Left renal cortex interstitium (tissue), 4 donors: ENCODE data around the gene CD59. TPM values are rescaled to one million over a fixed set of nuclear protein-coding genes. Genes with fewer than 3 reads are reported as not detected.

Source experiments
- DNase-seq, 4 donors: peaks; one replicate each; pipeline ENCODE4 v3.0.0-alpha.2; 2013; ENCODE audit warnings: low read depth in 4 of 4, low spot score in 2 of 4, missing footprints in 1 of 4
- polyA plus RNA-seq, 4 donors: library from polyadenylated mRNA; unstranded; fragments of 120-200 nt; gene quantifications; one replicate each; pipeline ENCODE4 v1.2.1, GENCODE V29; 2013; ENCODE audit not compliant: insufficient read length in 4 of 4

Gene CD59, protein sequence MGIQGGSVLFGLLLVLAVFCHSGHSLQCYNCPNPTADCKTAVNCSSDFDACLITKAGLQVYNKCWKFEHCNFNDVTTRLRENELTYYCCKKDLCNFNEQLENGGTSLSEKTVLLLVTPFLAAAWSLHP
- 100 to 1,000 TPM; 210 to 333 (median 247) TPM for polyA plus RNA-seq

DNA sequence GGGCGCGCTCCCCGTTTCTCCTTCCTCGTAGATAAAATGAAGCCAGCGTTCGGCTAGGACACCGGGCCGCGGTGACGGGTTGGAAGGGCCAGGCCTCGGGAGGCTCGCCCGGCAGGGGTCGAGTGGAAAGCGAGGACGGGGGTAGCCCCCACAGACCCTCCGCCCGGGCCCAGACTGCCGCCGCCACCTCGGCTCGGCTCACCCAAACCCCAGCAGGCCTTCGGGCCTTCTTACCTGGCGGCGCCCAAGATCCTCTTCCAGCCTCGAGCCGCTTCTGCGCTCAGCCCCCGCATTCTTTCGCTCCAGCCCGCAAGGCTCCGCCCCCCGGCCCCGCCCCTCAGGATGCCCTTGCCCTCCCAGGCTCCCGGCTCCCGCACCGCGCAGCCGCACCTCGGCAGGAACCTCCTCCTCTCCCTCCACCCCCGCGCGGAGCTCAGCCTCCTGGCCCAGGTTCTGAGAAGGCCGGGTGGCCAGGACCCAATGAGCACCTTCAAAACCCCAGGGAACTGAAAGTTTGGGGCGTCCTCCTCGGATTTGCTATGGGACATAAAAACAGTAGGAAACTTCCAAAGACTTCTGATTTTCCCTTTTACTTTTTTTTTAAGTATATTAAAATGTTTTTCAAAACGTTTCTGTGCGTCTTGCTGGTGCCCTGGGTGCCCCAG lies at the start of gene CD59:
TSS of gene CD59 (minus strand) at position 276 of the 665 bp plus-strand sequence. CDS start 13,978 bp downstream, outside the sequence.
- DNase-seq: peak; percentile 64 to 88 (median 78)

DNA sequence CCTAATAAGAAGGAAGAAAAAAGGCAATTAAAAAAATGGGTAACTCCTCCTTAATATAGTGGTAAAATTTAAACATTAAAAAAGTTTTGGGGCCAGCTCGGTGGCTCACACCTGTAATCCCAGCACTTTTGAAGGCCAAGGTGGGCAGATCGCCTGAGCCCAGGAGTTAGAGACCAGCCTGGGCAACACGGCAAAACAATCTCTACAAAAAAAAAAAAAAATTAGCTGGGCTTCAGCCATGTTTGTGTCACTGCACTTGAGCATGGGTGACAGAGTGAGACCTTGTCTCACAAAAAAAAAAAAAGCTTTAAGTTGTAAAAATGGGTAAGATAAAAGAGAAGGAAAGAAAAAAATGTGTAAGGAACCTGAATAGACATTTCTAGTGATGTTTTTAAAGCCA lies 49.4 kb upstream of the CD59 start:
- no peak for DNase-seq

DNA sequence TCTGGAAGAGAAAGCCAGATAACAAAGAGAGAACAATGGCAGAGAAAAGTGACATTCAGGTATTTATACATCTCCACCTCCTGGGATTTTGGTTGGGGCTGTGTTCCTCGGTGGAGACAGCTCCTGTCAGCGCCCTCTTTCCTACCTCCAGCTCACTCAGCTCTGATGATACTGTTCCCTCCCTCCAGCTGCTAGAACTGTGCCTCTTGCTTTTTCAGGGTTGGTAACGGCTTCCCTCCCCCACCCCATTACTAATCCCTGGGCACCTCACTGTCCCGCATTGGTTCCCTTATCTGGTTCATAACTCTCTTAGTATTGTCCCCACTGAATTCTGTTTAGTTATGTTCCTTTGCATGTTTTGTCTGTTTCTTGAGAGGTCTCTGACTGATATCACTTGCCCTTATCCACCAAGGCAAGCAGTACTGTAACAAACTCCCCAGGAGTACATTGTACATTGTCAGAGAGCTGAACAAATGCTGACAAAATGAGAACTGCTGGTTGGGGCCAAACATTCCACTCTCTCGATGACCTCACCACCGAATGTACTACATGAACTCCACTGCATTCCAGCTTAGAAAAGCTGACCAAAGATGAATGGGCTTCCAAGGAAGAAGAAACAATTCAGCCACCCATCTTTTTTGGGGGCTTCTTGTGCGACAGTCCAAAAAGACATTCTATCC lies 43.8 kb upstream of the CD59 start:
- no peak for DNase-seq

DNA sequence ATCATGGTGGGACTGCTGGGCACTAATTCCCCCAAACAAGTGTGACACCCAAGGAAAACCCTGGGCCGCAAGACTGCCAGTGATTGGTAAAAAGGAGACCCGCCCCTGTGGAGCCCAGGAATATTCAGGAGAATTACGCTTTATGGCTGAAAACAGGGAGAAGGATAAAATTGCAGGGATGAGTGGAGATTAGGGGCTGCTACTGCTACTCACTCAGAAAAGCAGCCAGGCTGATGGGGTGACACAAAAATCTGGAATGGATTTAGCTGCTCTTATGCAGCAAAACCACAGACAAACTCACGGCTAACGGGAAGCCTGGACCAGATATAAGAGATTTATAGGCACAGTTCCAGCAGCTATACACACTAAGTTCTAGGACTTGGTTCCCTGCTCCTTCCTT lies 42.5 kb upstream of the CD59 start:
- DNase-seq: no peak

DNA sequence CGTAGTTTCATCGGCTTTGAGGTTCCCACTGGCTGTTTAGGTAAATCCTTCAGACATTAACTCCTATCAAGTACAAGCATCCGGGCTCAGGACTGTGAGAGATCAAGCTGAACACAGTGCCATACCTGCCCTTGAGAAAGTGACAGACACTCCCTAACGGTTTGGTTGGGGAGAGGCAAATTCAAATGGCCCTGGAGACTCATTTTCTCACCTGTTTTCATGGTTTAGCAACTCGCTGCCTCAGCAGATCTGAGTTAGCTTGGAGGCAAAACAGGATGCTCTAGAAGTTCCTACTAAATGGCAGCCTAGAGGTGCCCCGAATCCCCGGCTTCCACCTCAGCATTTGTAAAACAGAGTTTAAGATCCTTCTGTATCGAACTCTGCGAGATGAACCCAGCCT lies 41.7 kb upstream of the CD59 start:
- no peak for DNase-seq

DNA sequence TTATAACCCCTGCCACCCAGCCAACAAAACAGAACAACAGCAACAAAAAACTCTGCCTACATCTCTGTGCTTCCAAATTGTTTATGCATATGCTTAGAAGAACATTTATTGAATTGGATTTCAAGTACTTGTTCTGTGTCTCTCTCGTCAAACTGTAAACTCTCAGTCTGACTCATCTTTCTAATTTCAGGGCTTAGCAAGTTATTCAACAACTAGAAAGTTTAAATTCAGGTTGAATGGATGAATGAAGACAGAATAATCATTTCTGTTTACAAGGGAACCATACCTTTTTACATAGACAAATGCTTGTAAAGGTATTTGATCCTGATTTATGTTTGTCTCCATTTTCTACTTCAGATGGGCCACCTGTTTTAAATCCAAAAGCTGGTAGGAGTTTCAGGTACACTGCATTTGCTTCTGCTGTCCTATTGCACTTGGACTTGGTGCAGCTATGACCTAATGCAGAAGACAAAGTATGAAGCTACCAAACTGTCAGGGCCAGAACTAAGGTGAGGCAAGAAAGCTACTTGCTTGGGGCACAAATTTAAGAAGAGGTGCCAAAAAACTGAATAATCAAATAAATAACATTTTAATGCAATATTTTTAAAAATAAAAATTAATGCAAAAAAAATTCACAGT lies 39.7 kb upstream of the CD59 start:
- no peak for DNase-seq

DNA sequence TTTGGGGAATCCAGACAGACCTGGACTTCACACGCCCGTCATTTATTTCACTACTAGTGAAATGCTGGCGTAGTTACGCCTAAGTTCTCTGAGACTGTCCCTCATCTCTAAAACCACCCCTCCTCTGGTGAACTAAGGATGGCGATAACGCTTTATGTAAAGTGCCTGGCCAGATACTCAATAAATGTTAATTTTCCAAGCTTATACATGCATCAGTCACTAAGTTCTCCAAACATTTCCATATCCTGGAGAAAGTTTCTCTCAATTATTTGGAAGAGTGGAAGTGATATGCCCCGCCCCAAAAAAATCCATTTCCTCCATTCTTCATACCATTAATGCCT lies 39.2 kb upstream of the CD59 start:
- DNase-seq: no peak

DNA sequence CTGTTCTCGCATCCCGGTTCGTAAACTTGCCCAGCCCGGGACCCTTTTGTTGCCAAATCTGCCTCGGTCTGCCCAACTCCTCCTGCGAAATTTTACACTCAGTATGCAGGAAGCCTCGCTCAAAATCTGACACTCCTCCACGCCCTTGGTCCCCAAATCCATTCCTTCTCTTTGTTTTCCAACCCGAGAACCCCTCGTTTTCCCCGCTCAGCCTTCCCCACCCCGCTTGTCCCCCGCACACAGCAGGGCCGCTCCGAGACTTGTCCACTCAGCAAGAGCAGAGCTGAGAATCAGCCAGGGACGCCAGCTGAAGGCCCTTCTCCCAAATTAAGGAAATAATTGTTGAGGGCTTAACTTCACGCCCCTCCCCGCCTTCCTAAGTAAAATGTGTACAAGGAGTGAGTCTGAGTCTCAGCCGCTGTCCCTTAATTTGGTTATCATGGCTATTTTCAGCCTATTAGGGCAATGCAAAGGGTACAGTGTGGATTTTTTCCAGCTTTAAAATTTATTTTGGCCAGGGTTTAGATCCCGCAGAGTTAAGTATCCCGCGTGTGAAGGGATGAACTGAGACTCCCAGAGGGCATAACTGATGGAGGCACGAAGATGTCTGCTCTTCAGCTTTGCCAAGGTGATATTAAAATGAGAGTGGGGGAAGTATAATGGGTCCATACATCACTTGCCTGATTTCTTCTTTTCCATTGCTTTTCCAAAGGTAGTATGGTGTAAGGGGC lies 38.7 kb upstream of the CD59 start:
- no peak for DNase-seq

DNA sequence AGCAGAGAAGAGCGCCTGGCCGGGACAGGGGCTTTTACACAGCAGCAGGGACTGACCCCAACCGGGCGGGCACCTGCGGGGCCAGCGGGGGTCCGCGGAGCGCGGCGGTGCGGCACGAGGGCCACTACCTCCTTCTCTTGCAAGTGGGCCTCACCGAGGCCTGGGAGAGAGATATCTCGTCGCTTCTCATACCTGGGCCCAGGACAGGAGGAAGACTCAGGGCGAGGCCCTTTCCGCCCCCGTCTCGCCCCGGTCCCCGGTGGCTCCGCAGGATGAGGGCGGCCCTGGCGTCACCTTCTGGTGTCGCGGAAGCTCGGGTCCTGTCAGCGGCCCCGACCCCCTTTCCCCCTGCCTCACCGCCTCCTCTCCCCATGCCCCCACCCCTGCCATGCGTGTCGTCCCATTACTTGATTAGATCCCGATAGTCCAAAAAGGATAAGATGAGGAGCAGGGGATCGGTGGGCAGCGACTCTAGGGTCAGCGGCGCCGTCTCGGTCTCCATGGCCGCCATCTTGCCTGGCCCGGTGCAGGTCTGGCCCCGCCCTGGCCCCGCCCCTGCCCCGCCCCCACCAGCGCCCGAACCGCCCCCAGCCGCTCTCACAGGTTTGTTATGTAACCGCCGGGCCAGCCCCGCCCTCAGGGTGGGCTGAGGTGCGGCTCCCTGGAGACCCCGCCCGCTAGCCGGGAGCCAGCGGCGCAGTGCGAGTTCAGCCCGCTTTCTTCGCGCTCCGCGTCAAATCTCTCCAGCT lies 37.9 kb upstream of the CD59 start, which contains the start of gene FBXO3:
TSS of gene FBXO3 (minus strand) at position 534 of the 749 bp plus-strand sequence. CDS start at position 511, 23 bp downstream.
- DNase-seq: peak in 3 of 4 donors; percentile 68 to 81 (median 74)

DNA sequence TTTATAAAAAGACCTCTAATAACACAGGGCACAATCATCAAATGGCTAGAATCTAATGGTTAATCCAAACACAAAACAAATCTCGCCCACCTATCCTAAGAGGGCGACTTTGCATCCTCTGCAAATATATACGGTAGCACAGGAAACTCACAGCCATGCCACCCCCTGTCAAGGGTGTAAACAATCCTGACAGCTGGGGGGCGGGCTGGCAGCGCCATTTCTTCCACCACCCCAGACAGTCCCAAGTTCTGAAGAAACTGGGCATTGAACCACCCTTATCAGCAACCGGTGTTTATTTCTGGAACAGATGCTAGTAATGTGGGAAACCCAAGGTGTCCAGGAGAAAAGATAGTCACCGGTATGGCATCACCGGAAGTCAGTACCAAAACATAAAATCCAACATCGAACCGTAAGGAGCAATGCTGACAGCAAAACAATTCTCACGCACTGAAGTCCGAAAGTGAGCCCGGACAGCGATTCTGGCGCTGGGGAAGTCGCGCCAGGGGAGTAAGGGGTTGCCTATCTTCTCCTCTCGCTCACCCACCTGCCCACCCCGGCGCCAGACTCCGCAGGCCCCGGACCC lies 37.3 kb upstream of the CD59 start:
- no peak for DNase-seq

DNA sequence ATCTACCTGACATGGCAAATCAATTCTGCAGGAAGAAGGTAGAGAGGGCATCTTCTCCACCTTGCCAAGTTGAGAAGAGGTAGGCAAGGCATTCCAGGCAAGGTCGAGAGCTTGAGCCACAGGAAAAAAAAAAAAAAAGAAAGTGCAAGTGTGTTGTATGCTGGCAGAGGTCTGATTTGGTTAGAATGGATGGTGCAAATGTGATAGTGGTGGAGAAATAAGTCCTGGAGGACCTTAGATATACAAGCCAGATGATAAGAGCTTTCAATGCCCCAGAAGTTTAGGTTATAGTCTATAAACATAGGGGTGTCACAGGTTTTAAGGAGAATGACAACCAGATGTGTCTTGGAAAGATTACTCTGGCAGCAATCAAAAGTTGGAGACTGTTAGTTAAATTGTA lies 36.6 kb upstream of the CD59 start:
- no peak for DNase-seq

DNA sequence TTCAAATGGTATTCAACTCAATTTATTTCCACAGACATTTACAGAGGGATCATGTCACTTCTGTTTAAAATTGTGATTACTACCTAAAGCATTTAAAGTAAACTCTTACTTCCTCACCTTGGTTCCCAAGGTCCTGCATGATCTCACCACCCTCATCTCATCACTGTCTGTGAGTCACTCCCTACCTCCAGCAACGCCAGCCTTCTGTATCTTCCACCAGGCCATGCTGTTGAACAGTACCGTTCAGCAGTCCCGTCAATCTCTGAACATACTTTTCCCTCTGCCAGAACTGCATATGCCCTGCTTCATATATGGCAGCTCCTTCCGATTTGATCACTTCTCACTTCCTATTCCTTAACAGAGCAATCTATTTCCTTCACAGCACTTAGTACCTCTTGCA lies 36.1 kb upstream of the CD59 start:
- no peak for DNase-seq

DNA sequence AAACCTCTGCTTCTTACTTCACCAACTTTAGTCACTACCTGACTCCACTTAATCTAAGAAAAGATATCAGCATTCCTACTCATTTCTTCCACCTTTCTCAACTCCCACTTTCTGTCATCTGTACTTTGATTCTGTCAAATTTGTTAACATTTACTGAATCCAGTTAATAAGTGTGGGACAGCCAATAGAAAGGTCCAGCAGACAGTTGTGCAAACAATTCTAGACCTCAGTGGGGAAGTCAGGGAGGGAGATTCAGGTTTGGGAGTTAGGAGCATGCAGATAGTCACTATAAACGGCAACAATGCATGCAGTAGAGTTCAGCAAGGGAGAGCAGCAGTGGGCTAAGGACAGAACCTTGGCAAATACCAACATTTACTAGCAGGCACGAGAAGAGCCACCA lies 34.0 kb upstream of the CD59 start:
- no peak for DNase-seq

DNA sequence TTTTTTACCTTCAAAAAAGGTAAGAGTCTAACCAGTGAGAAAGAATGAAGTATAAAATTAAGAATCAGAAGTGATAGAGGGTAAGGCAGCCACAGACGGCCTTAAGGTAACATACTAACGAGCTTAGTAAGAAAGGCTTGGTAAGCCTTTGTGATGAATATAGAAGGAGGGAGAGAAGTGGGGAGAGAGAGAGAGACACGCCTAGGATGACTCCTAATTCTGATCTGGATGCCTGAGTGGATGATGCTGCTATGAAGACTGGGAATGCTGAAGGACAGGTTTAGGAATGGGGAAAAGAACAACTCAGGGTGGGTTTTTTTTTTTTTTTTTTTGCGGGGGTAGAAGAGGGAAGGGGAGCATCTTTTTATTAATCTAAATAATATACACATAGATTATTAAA lies 33.3 kb upstream of the CD59 start:
- DNase-seq: no peak

DNA sequence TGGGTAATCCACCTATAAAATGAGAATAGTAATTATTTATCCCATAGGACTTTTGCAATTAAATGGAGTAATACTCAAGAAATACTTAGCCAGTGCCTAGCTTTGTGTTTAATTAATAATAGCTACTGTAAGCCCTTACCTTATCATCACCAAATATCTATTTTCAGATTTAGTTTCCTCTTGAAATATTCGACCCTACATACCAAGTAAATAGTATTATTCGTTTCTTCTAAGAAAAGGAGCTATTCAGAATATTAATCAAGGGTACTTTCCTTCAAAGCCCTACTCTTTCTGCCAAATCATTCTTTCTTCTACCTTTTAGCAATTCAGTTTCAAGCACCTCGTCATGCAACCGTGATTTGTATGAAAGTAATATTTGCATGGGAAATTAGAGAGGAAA lies 31.4 kb upstream of the CD59 start:
- DNase-seq: no peak

DNA sequence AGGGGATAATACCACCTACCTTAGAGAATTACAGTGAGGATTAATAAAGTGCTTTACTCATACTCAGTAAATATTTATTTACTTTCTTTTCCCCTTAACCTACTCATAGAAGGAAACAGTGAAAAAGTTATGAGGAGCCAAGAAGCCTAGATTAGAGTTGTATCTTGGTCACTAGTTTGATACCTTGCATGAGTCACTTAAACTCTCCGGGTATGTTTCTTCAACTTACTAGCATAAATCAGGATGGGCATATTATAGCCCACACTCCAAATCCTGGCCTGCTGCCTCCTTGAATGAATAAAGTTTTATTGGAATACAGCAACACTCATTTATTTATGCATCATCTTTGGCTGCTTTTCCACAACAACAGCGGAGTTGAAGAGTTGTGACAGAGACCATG lies 29.9 kb upstream of the CD59 start:
- DNase-seq: no peak

DNA sequence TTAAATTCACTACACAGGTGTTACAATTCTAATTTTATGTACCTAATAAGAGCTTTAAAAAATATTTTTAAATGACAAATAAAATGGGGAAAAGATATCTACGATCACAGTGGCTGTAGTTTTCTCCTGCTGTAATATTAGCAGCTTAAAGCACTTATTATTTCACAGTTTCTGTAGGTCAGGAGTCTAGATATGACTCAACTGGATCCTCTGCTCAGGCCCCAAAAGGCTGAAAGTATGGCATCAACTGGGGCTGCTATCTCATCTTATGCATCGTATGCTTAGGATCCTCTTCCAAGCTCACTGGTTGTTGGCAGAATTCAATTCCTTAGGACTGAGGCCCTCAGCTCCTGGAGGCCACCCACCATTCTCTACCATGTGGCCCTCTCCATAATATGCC lies 25.2 kb upstream of the CD59 start:
- no peak for DNase-seq

DNA sequence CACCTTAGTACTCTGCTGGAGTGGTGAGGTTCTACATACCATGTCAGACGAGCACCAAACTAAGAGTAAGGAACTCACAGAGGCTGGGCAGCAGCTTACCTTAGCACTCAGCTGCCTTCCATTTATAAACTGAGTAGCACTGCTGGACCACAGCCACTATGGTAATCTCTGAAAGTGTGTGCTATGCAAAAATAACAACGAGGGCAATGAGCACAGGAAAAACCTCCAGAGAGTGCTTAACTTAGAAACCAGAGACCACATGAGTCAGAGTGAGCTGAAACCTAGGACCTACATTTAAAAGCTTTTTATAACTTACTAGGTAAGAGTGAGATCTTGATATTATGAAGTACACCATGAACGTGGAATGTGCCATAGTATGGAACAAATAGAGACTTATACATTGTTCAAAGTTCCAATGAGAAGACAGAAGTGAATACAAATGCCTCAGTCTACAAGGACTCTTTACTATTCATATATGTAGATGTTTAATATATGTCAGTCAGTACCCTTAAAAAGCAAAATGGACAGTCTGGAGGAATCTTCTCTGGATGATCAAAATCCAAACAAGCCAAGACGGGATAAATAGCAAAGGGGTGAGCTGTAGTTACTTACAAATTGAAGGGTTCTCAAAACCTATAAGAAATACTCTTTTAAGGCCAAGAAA lies 17.2 kb upstream of the CD59 start:
- no peak for DNase-seq

DNA sequence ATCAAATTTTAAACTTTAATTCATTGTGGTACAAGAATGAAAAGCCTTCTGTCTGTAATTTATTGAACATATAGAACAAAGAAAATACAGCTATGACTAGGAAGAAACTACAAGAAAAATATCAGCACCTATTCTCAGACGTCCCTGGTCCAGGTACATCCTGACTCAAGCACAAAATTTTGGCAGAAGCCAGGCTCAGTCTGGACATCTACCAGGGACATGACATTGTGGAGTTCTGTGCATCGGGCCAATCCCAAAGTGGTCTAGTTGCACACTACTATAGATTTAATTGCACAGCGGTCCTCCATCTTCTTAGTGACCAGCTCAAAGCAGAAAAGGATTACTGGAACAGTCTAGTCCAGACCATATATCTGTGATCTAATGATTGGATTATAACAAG lies 15.7 kb upstream of the CD59 start:
- DNase-seq: no peak
